ENCODE data around the gene MACROD2. TPM values are rescaled to one million over a fixed set of nuclear protein-coding genes. Genes with fewer than 3 reads are reported as not detected.
A peak's percentile ranks its signal among the peaks of the same experiment; 100 is the strongest.

MACROD2 gene
- total RNA-seq, 1 experiment from 2014 or later: 3.1 TPM

DNA sequence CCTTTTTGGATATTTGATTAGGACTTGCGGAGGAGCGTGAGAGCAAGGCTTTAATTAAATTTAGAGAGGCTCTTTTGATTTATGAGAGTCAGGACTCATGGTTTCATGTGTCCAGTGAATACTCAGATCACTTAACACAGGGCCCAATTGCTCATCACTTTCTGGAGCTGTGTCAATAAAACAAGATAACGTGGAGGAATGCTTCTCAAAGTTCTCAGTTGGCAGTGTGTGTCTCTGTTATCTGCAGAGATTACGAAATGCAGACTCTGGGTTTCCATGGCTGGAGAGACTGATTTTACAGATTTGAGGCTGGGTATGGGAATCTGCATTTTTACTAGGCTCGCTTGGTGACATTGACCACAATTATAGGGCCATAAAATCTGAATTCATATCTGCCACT is 677.8 kb downstream of the MACROD2 start:
- intact Hi-C loops (cut with micrococcal nuclease): no loop called here
- DNase-seq (ENCODE audit: unreplicated experiment): no peak

DNA sequence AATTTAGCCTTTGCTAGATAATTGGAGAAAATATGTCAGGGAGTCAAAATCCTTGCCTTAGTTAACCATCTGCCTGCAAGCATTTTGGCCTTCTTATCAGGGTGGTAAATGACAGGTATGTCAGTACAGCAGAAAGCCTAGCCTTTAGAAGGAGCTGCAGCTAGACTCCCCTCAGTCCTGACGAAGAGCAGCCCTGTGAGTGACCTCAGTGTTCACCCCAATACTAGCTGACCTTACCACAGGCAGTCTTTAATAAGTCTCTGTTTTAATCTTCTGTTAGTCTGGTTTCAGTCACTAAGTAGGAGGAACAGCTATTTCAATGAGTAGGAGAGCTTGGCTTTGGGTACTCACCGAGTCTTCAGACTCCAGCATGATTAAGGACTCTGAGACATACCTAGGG is 682.1 kb downstream of the MACROD2 start:
- Mint-ChIP-seq H3K27me3 (ENCODE audit: insufficient read depth, unreplicated experiment) (no peaks in the 10 kb centered on the region), H3K36me3 (ENCODE audit: insufficient read depth, unreplicated experiment) (peaks cover 7% of the 10 kb centered on the region), H3K4me3 (ENCODE audit: unreplicated experiment) (no peak overlapping the region), H3K4me1 (ENCODE audit: insufficient read depth, unreplicated experiment) (no peaks in the 10 kb centered on the region), H3K9me3 (ENCODE audit: unreplicated experiment) (peaks cover 15% of the 10 kb centered on the region), H3K27ac (ENCODE audit: low read depth, unreplicated experiment) (no peak overlapping the region)
- no peak for DNase-seq (ENCODE audit: unreplicated experiment)
- TF ChIP-seq, protein P1, sequence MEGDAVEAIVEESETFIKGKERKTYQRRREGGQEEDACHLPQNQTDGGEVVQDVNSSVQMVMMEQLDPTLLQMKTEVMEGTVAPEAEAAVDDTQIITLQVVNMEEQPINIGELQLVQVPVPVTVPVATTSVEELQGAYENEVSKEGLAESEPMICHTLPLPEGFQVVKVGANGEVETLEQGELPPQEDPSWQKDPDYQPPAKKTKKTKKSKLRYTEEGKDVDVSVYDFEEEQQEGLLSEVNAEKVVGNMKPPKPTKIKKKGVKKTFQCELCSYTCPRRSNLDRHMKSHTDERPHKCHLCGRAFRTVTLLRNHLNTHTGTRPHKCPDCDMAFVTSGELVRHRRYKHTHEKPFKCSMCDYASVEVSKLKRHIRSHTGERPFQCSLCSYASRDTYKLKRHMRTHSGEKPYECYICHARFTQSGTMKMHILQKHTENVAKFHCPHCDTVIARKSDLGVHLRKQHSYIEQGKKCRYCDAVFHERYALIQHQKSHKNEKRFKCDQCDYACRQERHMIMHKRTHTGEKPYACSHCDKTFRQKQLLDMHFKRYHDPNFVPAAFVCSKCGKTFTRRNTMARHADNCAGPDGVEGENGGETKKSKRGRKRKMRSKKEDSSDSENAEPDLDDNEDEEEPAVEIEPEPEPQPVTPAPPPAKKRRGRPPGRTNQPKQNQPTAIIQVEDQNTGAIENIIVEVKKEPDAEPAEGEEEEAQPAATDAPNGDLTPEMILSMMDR (IDR thresholded peaks at IDR 0.05; ENCODE audit: unreplicated experiment): no peak
- no TSS peak for BruUV-seq (replicated peaks)
- POLR2A ChIA-PET: interaction anchor here (1.0 kb wide), 1 partner anchor 340 kb away, joined by 3 read pairs; the partner anchor contains the start of gene FLRT3
- CTCF ChIA-PET: interaction anchor here (0.6 to 1.4 kb wide), 2 partner anchors 23 to 550 kb away, joined by 3 read pairs; no protein-coding TSS in a partner anchor
- intact Hi-C loops (cut with micrococcal nuclease): no loop called here

More for the DNA sequence above, 677.8 kb downstream of the MACROD2 start:
- ChIA-PET POLR2A (interaction anchor here (0.6 kb wide), 1 partner anchor 48 kb away, joined by 3 read pairs; no protein-coding TSS in a partner anchor), CTCF (interaction anchor here (1.1 kb wide), 1 partner anchor 10 kb away, joined by 3 read pairs; no protein-coding TSS in a partner anchor)
- Mint-ChIP-seq H3K27ac (ENCODE audit: low read depth, unreplicated experiment) (no peak overlapping the region), H3K27me3 (ENCODE audit: insufficient read depth, unreplicated experiment) (no peaks in the 10 kb centered on the region), H3K4me3 (ENCODE audit: unreplicated experiment) (no peak overlapping the region), H3K4me1 (ENCODE audit: insufficient read depth, unreplicated experiment) (no peaks in the 10 kb centered on the region), H3K9me3 (ENCODE audit: unreplicated experiment) (peaks cover 15% of the 10 kb centered on the region), H3K36me3 (ENCODE audit: insufficient read depth, unreplicated experiment) (peaks cover 7% of the 10 kb centered on the region)
- TF ChIP-seq, protein P1 (IDR thresholded peaks at IDR 0.05; ENCODE audit: unreplicated experiment): no peak
- no TSS peak for BruUV-seq (replicated peaks)

DNA sequence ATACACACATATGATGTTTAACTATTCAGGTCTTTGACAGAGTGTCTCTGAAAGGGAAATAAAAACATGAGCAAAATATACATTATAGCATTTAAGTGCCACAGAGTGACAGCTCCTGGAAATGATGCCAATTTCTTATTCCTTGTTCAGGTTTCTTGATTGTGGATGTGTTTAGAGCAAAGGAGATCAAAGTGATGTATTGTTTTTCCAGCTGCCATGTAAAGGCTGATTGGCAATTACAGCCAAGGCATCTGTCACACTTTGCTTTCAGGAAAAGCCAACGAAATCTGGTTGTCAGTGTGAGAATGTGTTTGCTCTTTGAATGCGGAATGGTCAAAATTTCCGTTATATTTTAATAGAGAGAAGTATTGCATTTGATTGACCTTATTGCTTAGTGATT is 689.9 kb downstream of the MACROD2 start:
- no peaks in the 10 kb centered on the region for H3K9me3 Mint-ChIP-seq (ENCODE audit: unreplicated experiment)
- intact Hi-C loops (cut with micrococcal nuclease): no loop called here
- TF ChIP-seq, protein P1 (IDR thresholded peaks at IDR 0.05; ENCODE audit: unreplicated experiment): no peak
- no peaks in the 10 kb centered on the region for H3K27me3 Mint-ChIP-seq (ENCODE audit: insufficient read depth, unreplicated experiment)
- H3K27ac Mint-ChIP-seq (ENCODE audit: low read depth, unreplicated experiment): no peak overlapping the region
- ChIA-PET POLR2A (interaction anchor here (1.0 to 1.2 kb wide), 2 partner anchors 9 to 19 kb away, joined by 4 to 8 read pairs; no protein-coding TSS in a partner anchor), CTCF (interaction anchor here (1.0 kb wide), 1 partner anchor 9 kb away, joined by 3 read pairs; no protein-coding TSS in a partner anchor)
- DNase-seq (ENCODE audit: unreplicated experiment): no peak
- no peaks in the 10 kb centered on the region for H3K36me3 Mint-ChIP-seq (ENCODE audit: insufficient read depth, unreplicated experiment)
- BruUV-seq (replicated peaks): no TSS peak
- H3K4me3 Mint-ChIP-seq (ENCODE audit: unreplicated experiment): no peak overlapping the region
- H3K4me1 Mint-ChIP-seq (ENCODE audit: insufficient read depth, unreplicated experiment): no peaks in the 10 kb centered on the region

DNA sequence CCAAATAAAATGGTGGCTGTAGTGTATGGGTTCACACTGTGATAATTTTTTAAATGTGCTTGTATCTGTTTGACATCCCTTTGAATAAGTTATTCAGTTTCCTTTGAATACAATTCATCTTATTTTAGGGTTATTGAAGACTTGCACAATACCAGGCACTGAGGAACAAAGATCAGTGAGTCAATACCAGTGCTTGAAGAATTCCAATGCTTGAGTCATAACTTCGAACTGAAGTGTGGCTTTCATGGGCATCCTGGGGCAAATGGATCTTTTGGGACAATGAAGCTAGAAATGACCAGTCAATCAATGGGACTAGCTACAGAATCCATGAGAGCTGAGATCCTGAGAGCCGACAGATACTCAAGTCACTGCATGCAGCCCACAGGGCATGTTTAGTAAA is 692.0 kb downstream of the MACROD2 start:
- BruUV-seq (replicated peaks): no TSS peak
- Mint-ChIP-seq H3K4me1 (ENCODE audit: insufficient read depth, unreplicated experiment) (no peaks in the 10 kb centered on the region), H3K36me3 (ENCODE audit: insufficient read depth, unreplicated experiment) (no peaks in the 10 kb centered on the region), H3K4me3 (ENCODE audit: unreplicated experiment) (no peak overlapping the region), H3K27me3 (ENCODE audit: insufficient read depth, unreplicated experiment) (no peaks in the 10 kb centered on the region), H3K27ac (ENCODE audit: low read depth, unreplicated experiment) (no peak overlapping the region), H3K9me3 (ENCODE audit: unreplicated experiment) (no peaks in the 10 kb centered on the region)
- ChIA-PET CTCF (interaction anchor here (0.6 to 1.3 kb wide), 2 partner anchors 11 to 1110 kb away, joined by 4 to 5 read pairs; no protein-coding TSS in a partner anchor), POLR2A (interaction anchor here (0.8 to 1.2 kb wide), 4 partner anchors 11 to 24 kb away, joined by 3 to 4 read pairs (median 3); no protein-coding TSS in a partner anchor)
- TF ChIP-seq, protein P1 (IDR thresholded peaks at IDR 0.05; ENCODE audit: unreplicated experiment): no peak
- peak; percentile 44 for DNase-seq (ENCODE audit: unreplicated experiment)
- intact Hi-C loops (cut with micrococcal nuclease): no loop called here

Measured in MCF 10A (cell line).